Vagina (tissue), 2 donors: ENCODE measurements around the gene PEX5L. TPM values are rescaled to one million over a fixed set of nuclear protein-coding genes. Genes with fewer than 3 reads are reported as not detected.

Experiments used
- DNase-seq, 2 donors: peaks; one replicate each; pipeline ENCODE4 v3.0.0-alpha.2; 2017; ENCODE audit errors: extremely low spot score in 2 of 2
- H3K27ac ChIP-seq: fragments of 200-600 bp; sonication (generic); one replicate; pipeline ENCODE4 v1.5.1; 2019
- H3K27me3 ChIP-seq: fragments of 200-600 bp; sonication (generic); one replicate; pipeline ENCODE4 v1.5.1; 2019
- H3K36me3 ChIP-seq, 2 donors: fragments of 200-600 bp; sonication (generic); one replicate each; pipeline ENCODE4 v1.5.1; 2017 to 2019
- H3K4me1 ChIP-seq: fragments of 200-600 bp; sonication (generic); one replicate; pipeline ENCODE4 v1.5.1; 2019
- H3K4me3 ChIP-seq, 2 donors: fragments of 200-600 bp; sonication (generic); 1 replicate in 1 of 2; 2 replicates in 1 of 2; pipeline ENCODE4 v1.5.1; 2016 to 2019
- H3K9me3 ChIP-seq: fragments of 200-600 bp; sonication (generic); one replicate; pipeline ENCODE4 v1.5.1; 2019
- POLR2A ChIP-seq, 2 donors: fragments of 450-650 bp; IDR thresholded peaks; one replicate each; pipeline ENCODE4 v1.6.1; 2017; ENCODE audit warnings: antibody characterized with exemption in 2 of 2, mild to moderate bottlenecking in 2 of 2, moderate library complexity in 2 of 2
- POLR2AphosphoS5 ChIP-seq, 2 donors: sonication (generic); formaldehyde crosslinking; IDR thresholded peaks; one replicate each; pipeline ENCODE4 v1.9.0; 2017; ENCODE audit warnings: antibody characterized with exemption in 2 of 2, mild to moderate bottlenecking in 2 of 2, low read depth in 1 of 2; ENCODE audit not compliant: insufficient read depth in 1 of 2
- intact Hi-C: fragments of 100-400 bp; cut with DNase I; formaldehyde crosslinking; loops from one replicate; pipeline ENCODE4 v1.15.1; 2023
- total RNA-seq: library from RNA; depleted of rRNA; stranded (reverse); fragments of >200 nt; gene quantifications from one replicate; pipeline ENCODE4 v1.2.3, GENCODE V29; 2016
- TF ChIP-seq, protein P1 (sequence below), 3 experiments: fragments of 450-650 bp in 2 of 3; fragments of 200-600 bp in 1 of 3; sonication (generic) in 1 of 3; IDR thresholded peaks; one replicate each; pipeline ENCODE4 v1.5.1; 2017 to 2019; ENCODE audit warnings: antibody characterized with exemption in 3 of 3, mild to moderate bottlenecking in 2 of 3, moderate library complexity in 2 of 3

The PEX5L gene
- total RNA-seq, 1 donor from 2014 or later, result not detected

DNA sequence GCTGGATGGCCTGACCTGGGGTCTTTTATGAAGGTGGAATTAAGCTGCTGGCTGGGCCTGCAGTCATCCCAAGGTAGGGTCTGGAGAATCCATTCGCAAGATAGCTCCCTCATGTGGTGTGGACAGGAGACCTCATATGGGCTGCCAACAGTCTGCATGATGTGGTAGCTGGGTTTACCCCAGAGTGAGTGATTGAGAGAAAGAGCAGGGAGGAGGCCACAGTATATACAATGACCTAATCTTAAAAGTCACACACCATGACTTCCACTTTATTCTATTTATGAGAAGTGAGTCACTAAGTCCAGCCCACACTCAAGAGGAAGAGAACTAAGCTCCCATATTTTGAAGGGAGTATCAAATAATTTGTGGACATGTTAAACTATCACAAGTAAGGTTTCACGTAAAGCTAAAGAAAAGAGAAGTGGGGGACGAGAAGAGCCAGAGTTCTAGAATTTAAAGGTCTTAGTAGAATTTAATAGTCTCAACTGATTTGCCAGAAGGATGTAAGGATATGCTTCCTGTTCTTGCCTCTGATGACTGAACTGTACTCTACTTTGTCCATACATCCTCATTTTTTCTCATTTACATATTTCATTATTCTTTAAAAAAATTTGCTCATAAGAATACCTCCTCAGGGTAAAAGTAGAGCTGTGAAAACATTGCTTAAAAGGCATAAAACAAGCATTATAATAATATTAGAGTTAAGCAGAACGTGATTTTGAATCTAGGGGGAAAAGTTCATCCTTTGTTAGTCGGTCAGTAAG, 184.4 kb downstream of the PEX5L start:
- intact Hi-C loops, result no loop called here

GRCh38 chr3:179848711-179849110, 188.0 kb downstream of the PEX5L start:
- H3K4me1 ChIP-seq, result no peaks in the 10 kb centered on the region
- H3K27ac ChIP-seq, result no peak overlapping the region
- no peak for DNase-seq
- H3K9me3 ChIP-seq, result no peaks in the 10 kb centered on the region
- no peaks in the 10 kb centered on the region for H3K27me3 ChIP-seq
- no peak overlapping the region for H3K4me3 ChIP-seq
- TF ChIP-seq POLR2A (IDR thresholded peaks at IDR 0.05), result no peak
- no peak for TF ChIP-seq POLR2AphosphoS5 (IDR thresholded peaks at IDR 0.05; ENCODE audit: insufficient read depth in 1 of 2, low read depth in 1 of 2)
- TF ChIP-seq, protein P1, sequence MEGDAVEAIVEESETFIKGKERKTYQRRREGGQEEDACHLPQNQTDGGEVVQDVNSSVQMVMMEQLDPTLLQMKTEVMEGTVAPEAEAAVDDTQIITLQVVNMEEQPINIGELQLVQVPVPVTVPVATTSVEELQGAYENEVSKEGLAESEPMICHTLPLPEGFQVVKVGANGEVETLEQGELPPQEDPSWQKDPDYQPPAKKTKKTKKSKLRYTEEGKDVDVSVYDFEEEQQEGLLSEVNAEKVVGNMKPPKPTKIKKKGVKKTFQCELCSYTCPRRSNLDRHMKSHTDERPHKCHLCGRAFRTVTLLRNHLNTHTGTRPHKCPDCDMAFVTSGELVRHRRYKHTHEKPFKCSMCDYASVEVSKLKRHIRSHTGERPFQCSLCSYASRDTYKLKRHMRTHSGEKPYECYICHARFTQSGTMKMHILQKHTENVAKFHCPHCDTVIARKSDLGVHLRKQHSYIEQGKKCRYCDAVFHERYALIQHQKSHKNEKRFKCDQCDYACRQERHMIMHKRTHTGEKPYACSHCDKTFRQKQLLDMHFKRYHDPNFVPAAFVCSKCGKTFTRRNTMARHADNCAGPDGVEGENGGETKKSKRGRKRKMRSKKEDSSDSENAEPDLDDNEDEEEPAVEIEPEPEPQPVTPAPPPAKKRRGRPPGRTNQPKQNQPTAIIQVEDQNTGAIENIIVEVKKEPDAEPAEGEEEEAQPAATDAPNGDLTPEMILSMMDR (IDR thresholded peaks at IDR 0.05), result no peak
- intact Hi-C loops, result no loop called here
- no peaks in the 10 kb centered on the region for H3K36me3 ChIP-seq

More for the DNA sequence above, 184.4 kb downstream of the PEX5L start:
- Histone ChIP-seq H3K36me3 (no peaks in the 10 kb centered on the region), H3K27ac (no peak overlapping the region), H3K27me3 (no peaks in the 10 kb centered on the region), H3K4me1 (no peaks in the 10 kb centered on the region), H3K4me3 (no peak overlapping the region), H3K9me3 (no peaks in the 10 kb centered on the region)
- TF ChIP-seq POLR2AphosphoS5 (IDR thresholded peaks at IDR 0.05; ENCODE audit: insufficient read depth in 1 of 2, low read depth in 1 of 2), result no peak
- TF ChIP-seq POLR2A (IDR thresholded peaks at IDR 0.05), result no peak
- TF ChIP-seq, protein P1 (IDR thresholded peaks at IDR 0.05), result no peak
- DNase-seq, result no peak

DNA sequence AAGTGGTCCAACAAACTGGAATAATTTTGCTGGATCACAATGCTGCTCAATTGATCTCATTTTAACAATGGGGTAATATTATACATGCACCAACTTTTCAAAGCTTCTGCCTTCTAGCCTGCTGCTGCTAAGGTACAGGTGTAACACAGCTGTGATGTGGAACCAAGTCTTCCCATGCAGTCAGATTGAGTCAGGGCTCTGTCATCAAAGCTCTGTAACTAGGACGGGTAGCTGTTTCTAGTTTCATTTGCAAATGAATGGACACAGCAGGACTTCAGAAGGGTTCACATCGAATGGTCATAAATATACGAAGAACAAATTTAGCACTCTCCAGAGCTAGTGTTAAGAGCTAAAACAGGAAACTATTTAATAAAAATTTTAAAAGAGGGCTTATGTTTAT, 194.7 kb downstream of the PEX5L start:
- H3K4me1 ChIP-seq, result no peaks in the 10 kb centered on the region
- DNase-seq, result no peak
- H3K4me3 ChIP-seq, result no peak overlapping the region
- intact Hi-C loops, result no loop called here
- TF ChIP-seq, protein P1 (IDR thresholded peaks at IDR 0.05), result no peak
- TF ChIP-seq POLR2A (IDR thresholded peaks at IDR 0.05) (no peak), POLR2AphosphoS5 (IDR thresholded peaks at IDR 0.05; ENCODE audit: insufficient read depth in 1 of 2, low read depth in 1 of 2) (no peak)
- H3K27me3 ChIP-seq, result no peaks in the 10 kb centered on the region
- no peak overlapping the region for H3K27ac ChIP-seq
- no peaks in the 10 kb centered on the region for H3K36me3 ChIP-seq
- no peaks in the 10 kb centered on the region for H3K9me3 ChIP-seq

GRCh38 chr3:179840985-179841384, 195.8 kb downstream of the PEX5L start:
- Histone ChIP-seq H3K27me3 (no peaks in the 10 kb centered on the region), H3K36me3 (no peaks in the 10 kb centered on the region), H3K4me3 (no peak overlapping the region), H3K27ac (no peak overlapping the region), H3K9me3 (no peaks in the 10 kb centered on the region), H3K4me1 (no peaks in the 10 kb centered on the region)
- TF ChIP-seq, protein P1 (IDR thresholded peaks at IDR 0.05), result no peak
- TF ChIP-seq POLR2AphosphoS5 (IDR thresholded peaks at IDR 0.05; ENCODE audit: insufficient read depth in 1 of 2, low read depth in 1 of 2), result no peak
- TF ChIP-seq POLR2A (IDR thresholded peaks at IDR 0.05), result no peak
- no peak for DNase-seq
- intact Hi-C loops, result no loop called here

DNA sequence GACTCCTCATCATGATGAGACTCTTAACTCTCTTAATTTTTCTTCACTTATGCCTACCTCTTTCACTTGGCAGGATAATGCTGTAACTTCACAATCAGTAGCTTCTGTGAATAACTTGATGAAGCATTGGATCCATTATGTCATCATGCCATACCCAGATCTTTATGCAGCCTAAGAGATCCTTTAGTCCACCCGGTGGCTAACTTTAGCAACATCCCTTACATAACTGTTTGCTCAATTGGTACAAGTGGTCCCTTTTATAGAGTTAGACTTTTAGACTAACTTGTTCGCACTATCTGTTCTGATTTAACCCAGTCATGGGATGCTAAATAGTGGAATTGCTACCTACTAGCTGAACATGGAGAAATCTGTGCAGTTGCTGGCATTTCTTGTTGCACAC, 199.4 kb downstream of the PEX5L start:
- DNase-seq, result no peak
- intact Hi-C loops, result no loop called here
- Histone ChIP-seq H3K27ac (no peak overlapping the region), H3K36me3 (no peaks in the 10 kb centered on the region), H3K4me3 (no peak overlapping the region), H3K27me3 (no peaks in the 10 kb centered on the region), H3K9me3 (no peaks in the 10 kb centered on the region), H3K4me1 (no peaks in the 10 kb centered on the region)
- TF ChIP-seq POLR2A (IDR thresholded peaks at IDR 0.05), result no peak
- TF ChIP-seq, protein P1 (IDR thresholded peaks at IDR 0.05), result no peak
- no peak for TF ChIP-seq POLR2AphosphoS5 (IDR thresholded peaks at IDR 0.05; ENCODE audit: insufficient read depth in 1 of 2, low read depth in 1 of 2)
